ENCODE data around the gene CHST3.
"Not testable (repeated sequence)": the region's sequence is repeated elsewhere in the genome, so short reads cannot be mapped to it uniquely, and the experiment has no call there.

Gene CHST3

DNA sequence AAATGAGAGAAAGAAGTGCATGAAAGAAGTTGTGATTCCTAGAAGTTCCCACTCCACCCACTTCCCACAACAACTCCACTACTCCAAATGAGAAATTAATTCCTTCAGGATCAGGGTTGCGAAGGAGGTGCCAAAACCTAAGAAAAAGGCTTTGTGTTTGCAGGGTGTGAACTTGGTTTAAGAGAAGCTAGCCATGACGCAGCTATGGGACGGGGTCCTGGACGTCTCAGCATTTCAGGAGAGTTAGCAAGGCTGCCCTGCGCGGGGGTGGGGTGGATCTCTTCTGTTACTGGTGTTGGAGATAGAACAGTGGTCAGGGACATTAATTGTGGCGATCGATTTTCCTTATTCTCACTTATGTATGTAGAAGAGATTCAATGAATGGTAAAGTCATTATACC is 61.2 kb downstream of the CHST3 start:
- Histone ChIP-seq H3K27me3 (ENCODE audit: insufficient read depth, low read length) (no peaks in the 10 kb centered on the region), H3K4me3 (ENCODE audit: low read depth, low read length) (no peak overlapping the region), H3K4me1 (ENCODE audit: control insufficient read depth, insufficient read depth, low read length, unreplicated experiment) (peaks cover 11% of the 10 kb centered on the region), H3K36me3 (ENCODE audit: insufficient read depth, low read length) (no peaks in the 10 kb centered on the region), H3K27ac (ENCODE audit: low read depth, low read length) (no peak overlapping the region), H2AFZ (ENCODE audit: low read length, unreplicated experiment) (no peak overlapping the region), H3K79me2 (ENCODE audit: control insufficient read depth, insufficient read depth, low read length, unreplicated experiment) (no peaks in the 10 kb centered on the region)

DNA sequence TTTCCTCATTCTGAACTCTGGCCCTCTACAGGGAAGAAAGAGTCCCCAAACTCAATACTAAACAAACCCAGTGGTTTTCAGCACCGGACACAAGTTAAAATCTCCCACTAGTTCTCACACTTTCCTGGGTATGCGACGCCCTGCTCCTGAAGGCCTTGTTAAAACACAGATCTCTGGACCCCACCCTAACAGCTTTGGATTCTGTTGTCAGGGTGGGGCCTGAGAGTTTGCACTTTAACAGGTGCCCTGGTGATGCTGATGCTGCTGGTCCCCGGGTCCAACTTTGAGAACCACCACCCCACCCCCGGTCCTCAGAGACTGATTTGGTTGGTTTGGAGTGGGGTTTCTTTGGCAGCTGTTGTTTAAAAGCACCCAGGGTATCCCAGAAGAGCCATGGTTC is 61.6 kb downstream of the CHST3 start:
- H3K4me1 ChIP-seq (ENCODE audit: control insufficient read depth, insufficient read depth, low read length, unreplicated experiment), result peaks cover 11% of the 10 kb centered on the region
- no peak overlapping the region for H2AFZ ChIP-seq (ENCODE audit: low read length, unreplicated experiment)
- no peak overlapping the region for H3K4me3 ChIP-seq (ENCODE audit: low read depth, low read length)
- H3K79me2 ChIP-seq (ENCODE audit: control insufficient read depth, insufficient read depth, low read length, unreplicated experiment), result no peaks in the 10 kb centered on the region
- no peak overlapping the region for H3K27ac ChIP-seq (ENCODE audit: low read depth, low read length)
- H3K36me3 ChIP-seq (ENCODE audit: insufficient read depth, low read length), result no peaks in the 10 kb centered on the region
- no peaks in the 10 kb centered on the region for H3K27me3 ChIP-seq (ENCODE audit: insufficient read depth, low read length)

DNA sequence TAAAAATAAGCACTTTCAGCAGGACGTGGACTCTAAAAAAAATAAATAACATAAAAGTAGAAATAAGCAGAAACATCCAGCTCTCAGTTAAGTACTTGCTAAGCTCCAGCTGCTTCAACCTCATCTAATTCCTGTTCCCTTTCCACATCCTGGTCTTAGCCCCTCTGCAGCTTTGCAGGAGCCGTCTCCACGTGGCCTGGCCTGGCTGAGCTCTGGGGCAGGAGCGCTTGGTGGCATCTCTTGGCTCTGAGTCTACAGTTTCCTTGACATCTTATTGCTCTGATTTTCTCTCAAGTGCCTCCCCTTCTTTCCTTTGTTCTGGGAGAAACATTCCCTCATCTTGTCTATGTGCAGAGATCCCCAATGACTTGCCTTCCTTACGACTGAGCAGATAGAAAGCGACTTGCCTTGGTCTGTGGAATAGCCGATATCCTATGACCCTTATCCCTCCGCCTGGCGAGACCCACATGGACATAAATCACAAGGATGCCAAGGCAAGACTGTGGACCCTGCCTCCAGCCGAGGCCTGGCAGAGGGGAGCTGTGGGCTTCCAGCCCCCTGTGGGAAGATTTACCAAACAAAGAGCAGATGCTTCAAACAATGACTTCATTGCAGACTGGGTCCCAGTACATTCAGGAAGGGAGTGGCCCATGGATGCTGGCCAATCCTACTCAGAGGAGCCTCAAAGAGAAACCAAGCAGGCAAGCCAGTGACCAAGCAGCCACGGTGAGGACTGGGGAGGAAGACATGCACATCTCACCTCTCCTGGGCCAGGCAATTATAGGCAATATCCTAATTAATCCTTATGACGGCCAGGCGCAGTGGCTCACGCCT is 62.3 kb downstream of the CHST3 start:
- H3K4me1 ChIP-seq (ENCODE audit: control insufficient read depth, insufficient read depth, low read length, unreplicated experiment), result peaks cover 11% of the 10 kb centered on the region
- H3K4me3 ChIP-seq (ENCODE audit: low read depth, low read length), result no peak overlapping the region
- no peak overlapping the region for H2AFZ ChIP-seq (ENCODE audit: low read length, unreplicated experiment)
- no peak overlapping the region for H3K27ac ChIP-seq (ENCODE audit: low read depth, low read length)
- no peaks in the 10 kb centered on the region for H3K79me2 ChIP-seq (ENCODE audit: control insufficient read depth, insufficient read depth, low read length, unreplicated experiment)
- H3K27me3 ChIP-seq (ENCODE audit: insufficient read depth, low read length), result no peaks in the 10 kb centered on the region
- H3K36me3 ChIP-seq (ENCODE audit: insufficient read depth, low read length), result no peaks in the 10 kb centered on the region

DNA sequence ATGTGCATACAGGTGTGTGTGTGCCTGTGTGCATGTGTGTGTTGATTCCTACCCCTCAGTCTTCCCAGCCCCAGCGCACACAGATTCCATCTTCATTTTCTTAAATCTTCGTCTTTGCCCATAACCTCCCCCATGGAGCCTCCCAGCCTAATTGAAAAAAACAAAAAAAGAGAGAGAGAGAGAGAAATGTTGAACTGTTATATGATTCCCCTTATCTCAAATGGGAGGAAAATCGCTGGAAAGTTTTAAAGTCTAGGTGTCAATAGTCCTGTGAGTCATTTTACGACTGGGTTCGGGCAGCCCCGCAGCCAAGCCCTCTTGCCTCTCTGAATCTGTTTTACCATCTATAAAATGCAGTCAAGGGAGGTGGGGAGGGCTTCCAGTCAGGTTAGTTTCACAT is 63.3 kb downstream of the CHST3 start:
- Histone ChIP-seq H3K36me3 (ENCODE audit: insufficient read depth, low read length) (no peaks in the 10 kb centered on the region), H3K27me3 (ENCODE audit: insufficient read depth, low read length) (no peaks in the 10 kb centered on the region), H3K79me2 (ENCODE audit: control insufficient read depth, insufficient read depth, low read length, unreplicated experiment) (no peaks in the 10 kb centered on the region), H3K4me3 (ENCODE audit: low read depth, low read length) (no peak overlapping the region), H3K4me1 (ENCODE audit: control insufficient read depth, insufficient read depth, low read length, unreplicated experiment) (peaks cover 11% of the 10 kb centered on the region), H2AFZ (ENCODE audit: low read length, unreplicated experiment) (no peak overlapping the region), H3K27ac (ENCODE audit: low read depth, low read length) (no peak overlapping the region)

DNA sequence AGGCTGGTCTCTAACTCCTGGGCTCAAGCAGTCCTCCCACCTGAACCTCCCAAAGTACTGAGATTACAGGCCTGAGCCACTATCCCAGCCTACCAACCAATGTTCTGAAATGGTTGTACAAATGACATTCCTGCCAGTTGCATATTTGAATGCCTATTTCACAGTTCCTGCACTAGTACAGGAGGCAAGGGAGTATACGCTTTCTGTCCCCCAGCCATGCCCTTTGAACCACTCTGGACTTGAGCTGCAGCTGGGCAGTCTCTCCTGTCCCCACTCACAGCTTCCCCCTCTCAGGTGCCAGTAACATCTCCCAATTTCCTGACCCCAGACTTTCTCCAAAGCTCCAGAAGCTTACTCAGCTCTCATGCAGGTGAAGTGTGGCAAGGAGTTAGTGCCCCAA is 65.2 kb downstream of the CHST3 start:
- no peak overlapping the region for H2AFZ ChIP-seq (ENCODE audit: low read length, unreplicated experiment)
- H3K79me2 ChIP-seq (ENCODE audit: control insufficient read depth, insufficient read depth, low read length, unreplicated experiment), result no peaks in the 10 kb centered on the region
- H3K36me3 ChIP-seq (ENCODE audit: insufficient read depth, low read length), result no peaks in the 10 kb centered on the region
- peaks cover 11% of the 10 kb centered on the region for H3K4me1 ChIP-seq (ENCODE audit: control insufficient read depth, insufficient read depth, low read length, unreplicated experiment)
- no peak overlapping the region for H3K27ac ChIP-seq (ENCODE audit: low read depth, low read length)
- H3K4me3 ChIP-seq (ENCODE audit: low read depth, low read length), result no peak overlapping the region
- no peaks in the 10 kb centered on the region for H3K27me3 ChIP-seq (ENCODE audit: insufficient read depth, low read length)

DNA sequence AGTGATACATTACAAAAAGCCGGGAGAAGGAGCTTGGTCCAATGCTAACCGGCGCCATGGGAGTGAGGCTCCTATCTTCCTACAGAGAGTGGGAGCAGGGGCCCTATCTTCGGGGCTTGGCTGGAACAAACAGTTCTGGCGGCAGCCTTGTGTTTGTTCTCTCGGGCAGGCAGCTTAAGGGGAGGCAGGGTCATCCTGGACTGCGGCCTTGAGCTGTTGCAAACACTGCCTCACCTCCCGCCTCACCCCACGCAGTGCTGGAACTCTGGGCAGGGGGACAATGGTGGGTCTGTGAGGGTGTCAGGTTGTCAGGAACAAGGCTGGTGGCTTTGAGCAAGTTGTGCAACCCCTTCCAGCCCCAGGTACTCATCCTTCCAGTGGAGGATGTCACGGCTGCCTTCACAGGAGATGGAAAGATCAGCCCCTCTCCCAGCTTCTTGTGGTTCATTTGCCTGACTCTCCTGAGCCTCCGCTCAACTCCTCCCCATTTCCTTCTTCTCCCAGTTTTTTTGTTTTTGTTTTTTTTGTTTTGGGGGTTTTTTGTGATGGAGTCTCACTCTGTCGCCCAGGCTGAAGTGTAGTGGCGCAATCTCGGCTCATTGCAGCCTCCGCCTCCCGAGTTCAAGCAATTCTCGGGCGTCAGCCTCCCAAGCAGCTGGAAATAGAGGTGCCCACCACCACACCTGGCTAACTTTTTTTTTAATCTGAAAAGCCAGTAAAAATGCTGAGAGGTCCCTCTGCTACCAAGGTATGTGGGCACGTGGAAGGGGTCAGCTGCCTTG is 66.8 kb downstream of the CHST3 start:
- no peaks in the 10 kb centered on the region for H3K27me3 ChIP-seq (ENCODE audit: insufficient read depth, low read length)
- no peaks in the 10 kb centered on the region for H3K36me3 ChIP-seq (ENCODE audit: insufficient read depth, low read length)
- H3K27ac ChIP-seq (ENCODE audit: low read depth, low read length), result no peak overlapping the region
- H3K79me2 ChIP-seq (ENCODE audit: control insufficient read depth, insufficient read depth, low read length, unreplicated experiment), result no peaks in the 10 kb centered on the region
- H3K4me3 ChIP-seq (ENCODE audit: low read depth, low read length), result no peak overlapping the region
- no peak overlapping the region for H2AFZ ChIP-seq (ENCODE audit: low read length, unreplicated experiment)
- peaks cover 11% of the 10 kb centered on the region for H3K4me1 ChIP-seq (ENCODE audit: control insufficient read depth, insufficient read depth, low read length, unreplicated experiment)

DNA sequence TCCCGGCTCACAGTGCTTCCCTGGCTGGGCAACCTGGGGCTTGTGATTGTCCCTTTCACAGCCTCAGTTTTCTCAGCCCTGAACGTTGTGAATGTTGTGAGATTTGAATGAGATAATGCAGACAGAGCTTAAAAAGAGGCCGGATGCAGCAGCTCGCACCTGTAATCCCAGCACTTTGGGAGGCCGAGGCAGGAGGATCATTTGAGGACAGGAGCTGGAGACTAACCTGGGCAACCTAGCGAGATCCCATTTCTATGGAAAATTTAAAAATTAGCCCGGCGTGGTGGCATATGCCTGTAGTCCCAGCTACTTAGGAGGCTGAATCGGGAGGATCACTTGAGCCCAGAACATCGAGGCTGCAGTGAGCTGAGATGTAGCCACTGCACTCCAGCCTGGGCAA is 67.5 kb downstream of the CHST3 start:
- H3K27ac ChIP-seq (ENCODE audit: low read depth, low read length), result no peak overlapping the region
- no peaks in the 10 kb centered on the region for H3K27me3 ChIP-seq (ENCODE audit: insufficient read depth, low read length)
- H3K4me1 ChIP-seq (ENCODE audit: control insufficient read depth, insufficient read depth, low read length, unreplicated experiment), result peaks cover 11% of the 10 kb centered on the region
- H3K4me3 ChIP-seq (ENCODE audit: low read depth, low read length), result no peak overlapping the region
- H3K36me3 ChIP-seq (ENCODE audit: insufficient read depth, low read length), result no peaks in the 10 kb centered on the region
- no peaks in the 10 kb centered on the region for H3K79me2 ChIP-seq (ENCODE audit: control insufficient read depth, insufficient read depth, low read length, unreplicated experiment)
- H2AFZ ChIP-seq (ENCODE audit: low read length, unreplicated experiment), result no peak overlapping the region

DNA sequence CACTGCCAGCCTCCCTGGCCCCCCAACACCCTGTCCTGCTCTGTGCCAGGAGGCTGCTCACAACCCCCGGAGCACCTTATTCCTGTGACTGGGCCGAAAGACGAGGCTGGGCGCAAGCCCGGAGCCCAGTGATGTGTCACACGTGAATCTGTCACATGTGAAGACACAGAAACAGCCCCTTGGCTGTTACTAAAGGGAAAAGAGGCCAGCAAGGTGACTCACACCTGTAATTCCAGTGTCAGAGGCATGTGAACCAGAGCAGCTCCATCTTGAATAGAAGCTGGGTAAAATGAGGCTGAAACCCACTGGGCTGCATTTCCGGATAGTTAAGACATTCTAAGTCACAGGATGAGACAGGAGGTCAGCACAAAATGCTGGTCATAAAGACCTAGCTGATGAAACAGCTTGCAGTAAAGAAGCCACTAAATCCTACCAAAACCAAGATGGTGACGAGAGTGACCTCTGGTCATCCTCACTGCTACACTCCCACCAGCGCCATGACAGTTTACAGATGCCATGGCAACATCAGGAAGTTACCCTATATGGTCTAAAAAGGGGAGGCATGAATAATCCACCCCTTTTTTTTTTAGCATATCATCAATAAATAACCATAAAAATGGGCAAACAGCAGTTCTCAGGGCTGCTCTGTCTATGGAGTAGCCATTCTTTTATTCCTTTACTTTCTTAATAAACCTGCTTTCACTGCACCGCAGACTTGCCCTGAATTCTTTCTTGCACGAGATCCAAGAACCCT is 68.4 kb downstream of the CHST3 start:
- H2AFZ ChIP-seq (ENCODE audit: low read length, unreplicated experiment); H3K27me3 ChIP-seq (ENCODE audit: insufficient read depth, low read length); H3K27ac ChIP-seq (ENCODE audit: low read depth, low read length); H3K4me3 ChIP-seq (ENCODE audit: low read depth, low read length); H3K79me2 ChIP-seq (ENCODE audit: control insufficient read depth, insufficient read depth, low read length, unreplicated experiment); H3K36me3 ChIP-seq (ENCODE audit: insufficient read depth, low read length): not testable (repeated sequence)
- H3K4me1 ChIP-seq (ENCODE audit: control insufficient read depth, insufficient read depth, low read length, unreplicated experiment), result peaks cover 10% of the 10 kb centered on the region

DNA sequence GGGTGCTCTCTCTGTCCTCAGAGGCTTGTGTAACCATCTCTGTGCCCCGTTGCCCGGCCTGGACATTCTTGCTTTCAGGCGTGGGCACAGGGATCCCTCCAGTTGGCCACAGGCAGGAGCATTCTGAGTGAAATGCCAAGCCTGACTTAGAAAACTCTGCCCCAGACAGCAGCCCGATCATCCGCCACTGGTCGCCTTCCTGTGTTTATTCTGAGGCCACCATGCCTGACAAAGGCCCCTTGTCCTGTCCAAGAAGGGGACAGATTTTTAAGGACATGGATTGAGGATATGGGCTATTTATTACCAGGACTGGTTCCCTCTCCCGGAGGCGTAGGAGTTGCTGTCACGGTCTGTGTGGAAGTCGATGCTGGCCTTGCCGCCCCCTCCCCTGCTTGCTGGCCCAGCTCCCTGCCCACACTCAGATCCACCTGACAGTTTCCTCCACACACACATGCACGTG is 69.9 kb downstream of the CHST3 start:
- H3K4me3 ChIP-seq (ENCODE audit: low read depth, low read length), result no peak overlapping the region
- H3K4me1 ChIP-seq (ENCODE audit: control insufficient read depth, insufficient read depth, low read length, unreplicated experiment), result peaks cover under 1% of the 10 kb centered on the region
- H3K27ac ChIP-seq (ENCODE audit: low read depth, low read length), result no peak overlapping the region
- H3K27me3 ChIP-seq (ENCODE audit: insufficient read depth, low read length), result no peaks in the 10 kb centered on the region
- H3K36me3 ChIP-seq (ENCODE audit: insufficient read depth, low read length), result no peaks in the 10 kb centered on the region
- H2AFZ ChIP-seq (ENCODE audit: low read length, unreplicated experiment), result no peak overlapping the region
- no peaks in the 10 kb centered on the region for H3K79me2 ChIP-seq (ENCODE audit: control insufficient read depth, insufficient read depth, low read length, unreplicated experiment)

DNA sequence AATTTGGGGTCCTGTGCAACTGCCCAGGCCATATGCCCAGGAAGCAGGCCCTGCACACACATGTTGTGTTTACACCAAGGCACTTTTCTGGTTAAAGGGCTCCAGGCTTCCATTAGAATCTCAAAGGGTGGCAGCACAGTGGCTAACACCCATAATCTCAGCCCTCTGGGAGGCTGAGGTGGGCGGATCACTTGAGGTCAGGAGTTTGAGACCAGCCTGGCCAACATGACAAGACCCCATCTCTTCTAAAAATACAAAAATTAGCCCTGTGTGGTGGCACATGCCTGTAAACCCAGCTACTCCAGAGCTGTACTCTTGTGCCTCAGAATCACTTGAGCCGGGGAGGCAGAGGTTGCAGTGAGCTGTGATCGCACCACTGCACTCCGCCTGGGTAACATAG is 70.6 kb downstream of the CHST3 start:
- H3K27ac ChIP-seq (ENCODE audit: low read depth, low read length), result no peak overlapping the region
- no peak overlapping the region for H3K4me3 ChIP-seq (ENCODE audit: low read depth, low read length)
- peaks cover 8% of the 10 kb centered on the region for H3K4me1 ChIP-seq (ENCODE audit: control insufficient read depth, insufficient read depth, low read length, unreplicated experiment)
- H3K79me2 ChIP-seq (ENCODE audit: control insufficient read depth, insufficient read depth, low read length, unreplicated experiment), result no peaks in the 10 kb centered on the region
- H3K27me3 ChIP-seq (ENCODE audit: insufficient read depth, low read length), result no peaks in the 10 kb centered on the region
- H2AFZ ChIP-seq (ENCODE audit: low read length, unreplicated experiment), result no peak overlapping the region
- no peaks in the 10 kb centered on the region for H3K36me3 ChIP-seq (ENCODE audit: insufficient read depth, low read length)

All from ACC112 (cell line).